HPDE6-E6E7 (cell line): ENCODE data around the gene DDX23.

Experiments
- DNase-seq: peaks from one replicate; pipeline ENCODE4 v3.0.0; 2011; ENCODE audit warnings: missing footprints; ENCODE audit errors: extremely low spot score

Gene DDX23

GRCh38 chr12:48795550-48796455 is 56.2 kb downstream of the DDX23 start:
- peak; percentile 77 for DNase-seq

- DNase-seq = peak; percentile 86
Observed at GRCh38 chr12:48794870-48795269, 57.1 kb downstream of the DDX23 start.

- no peak for DNase-seq
Observed at GRCh38 chr12:48793696-48794095, 58.3 kb downstream of the DDX23 start.

- no peak for DNase-seq
Observed at GRCh38 chr12:48789858-48790326, 62.1 kb downstream of the DDX23 start.

DNA sequence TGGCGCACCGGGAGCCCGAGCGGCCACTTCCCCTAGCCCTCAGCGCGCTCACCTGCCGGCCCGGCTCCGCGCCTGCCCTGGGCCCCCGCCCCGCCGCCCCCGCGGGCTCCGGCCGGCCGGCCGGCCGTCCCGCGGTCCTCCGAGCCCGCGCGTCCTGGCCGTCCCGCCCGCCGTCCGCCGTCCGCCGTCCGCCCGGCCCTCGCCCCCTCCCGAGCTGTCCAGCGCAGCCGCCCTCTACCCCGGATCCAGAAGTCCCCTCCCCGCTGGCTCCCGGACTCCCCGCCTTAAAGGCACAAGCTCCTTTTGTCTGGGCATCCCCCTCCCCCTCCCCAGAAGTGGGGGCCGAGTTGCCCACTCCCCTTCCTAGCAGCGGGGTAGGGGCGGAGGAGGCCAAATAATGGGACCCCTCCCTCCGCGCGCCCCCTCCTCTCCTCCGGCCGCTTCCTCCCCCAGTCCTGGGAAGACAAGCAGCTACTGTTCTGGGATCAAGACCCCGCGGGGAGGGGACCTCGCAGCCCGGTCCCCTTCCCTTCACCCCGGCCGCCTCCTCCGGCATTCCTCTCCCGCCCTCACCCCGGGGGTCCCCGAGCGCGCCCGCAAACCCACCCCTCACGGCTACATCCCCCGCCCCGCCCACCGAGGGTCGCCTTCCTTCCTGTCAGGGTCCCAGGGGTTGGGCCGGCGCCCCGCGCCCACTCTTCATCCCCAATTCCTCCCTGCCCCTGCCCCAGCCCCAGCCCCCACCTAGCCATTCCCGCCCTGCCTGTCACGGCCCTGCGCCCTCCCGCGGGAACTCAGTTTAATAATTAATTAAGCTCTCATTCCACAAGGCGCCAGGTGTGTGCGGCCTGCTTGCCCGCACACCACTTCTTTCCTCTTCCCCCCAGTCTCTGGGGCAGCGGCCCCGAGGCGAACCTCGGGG is 62.8 kb downstream of the DDX23 start, which contains the start of gene ADCY6:
ADCY6 (minus strand) TSS at position 236 of the 922 bp plus-strand sequence. CDS start 5,655 bp downstream, outside the sequence.
- no peak for DNase-seq

DNA sequence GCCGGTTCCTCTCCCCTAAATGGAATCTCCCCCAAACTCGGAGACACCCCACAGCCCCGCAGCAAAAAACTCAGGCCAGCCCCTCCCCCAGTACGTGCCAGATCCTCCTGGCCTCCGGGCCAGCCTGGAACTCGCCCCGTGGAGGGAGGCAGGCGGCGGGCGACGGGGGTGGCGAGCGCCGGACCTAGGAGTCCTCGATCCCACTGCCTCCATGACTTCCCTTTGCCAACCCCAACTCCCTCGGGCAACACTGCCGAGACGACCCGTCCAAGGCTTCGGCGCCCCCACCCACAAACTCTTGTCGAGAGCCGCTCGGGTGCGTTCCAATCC is 63.5 kb downstream of the DDX23 start:
- no peak for DNase-seq

DNA sequence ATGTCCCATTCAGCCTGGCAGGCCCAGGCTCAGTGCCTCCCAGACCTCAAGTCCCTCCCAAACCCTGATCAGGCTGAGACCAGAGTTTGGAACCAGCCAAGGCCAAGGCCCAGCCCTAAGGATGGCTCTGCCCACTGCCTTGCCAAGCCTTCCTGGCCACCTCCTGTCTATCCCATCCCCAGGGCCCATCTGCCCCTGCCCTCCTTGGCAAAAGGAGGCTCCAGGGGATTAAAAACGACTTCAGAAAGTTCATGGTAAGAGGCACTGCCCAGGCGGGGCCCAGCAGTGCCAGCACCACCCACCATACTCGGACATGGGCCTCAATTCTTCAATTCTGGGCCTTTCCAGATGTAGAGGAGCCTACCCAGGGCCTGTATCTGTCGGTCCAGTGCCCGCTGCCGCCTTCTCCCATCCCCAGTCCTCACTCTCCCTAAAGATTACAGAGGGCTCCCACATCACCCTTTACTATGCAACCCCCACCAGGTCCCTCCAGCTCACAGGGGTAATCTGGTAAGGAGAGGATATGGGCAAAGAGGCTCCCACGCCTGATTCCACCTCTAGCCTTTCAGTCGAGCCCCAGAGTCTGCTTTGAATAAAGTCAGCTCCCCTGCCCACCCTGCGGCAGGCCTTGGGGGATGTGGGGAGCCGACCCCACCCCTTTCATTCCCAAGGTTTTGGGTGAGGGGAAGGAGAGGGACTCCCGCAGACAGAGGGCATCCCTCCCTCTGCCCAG is 64.0 kb downstream of the DDX23 start:
- no peak for DNase-seq

GRCh38 chr12:48786591-48787544 is 65.1 kb downstream of the DDX23 start:
- DNase-seq = no peak

DNA sequence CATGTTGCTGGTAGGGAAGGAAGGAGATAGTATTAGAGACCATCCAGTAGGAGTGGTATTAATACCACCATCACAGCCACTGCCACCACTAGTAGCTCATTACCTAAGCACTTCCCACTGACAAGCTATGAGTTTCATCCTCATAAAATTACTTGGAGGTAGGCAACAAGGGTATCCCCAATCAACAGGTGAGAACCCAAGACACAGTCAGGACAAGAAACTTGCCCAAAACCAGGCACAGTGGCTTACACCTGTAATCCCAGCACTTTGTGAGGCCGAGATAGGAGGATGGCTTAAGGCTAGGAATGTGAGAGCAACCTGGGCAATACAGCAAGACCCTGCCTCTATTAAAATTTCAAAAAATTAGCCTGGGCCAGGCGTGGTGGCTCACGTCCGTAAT is 68.5 kb downstream of the DDX23 start:
- DNase-seq = no peak

DNA sequence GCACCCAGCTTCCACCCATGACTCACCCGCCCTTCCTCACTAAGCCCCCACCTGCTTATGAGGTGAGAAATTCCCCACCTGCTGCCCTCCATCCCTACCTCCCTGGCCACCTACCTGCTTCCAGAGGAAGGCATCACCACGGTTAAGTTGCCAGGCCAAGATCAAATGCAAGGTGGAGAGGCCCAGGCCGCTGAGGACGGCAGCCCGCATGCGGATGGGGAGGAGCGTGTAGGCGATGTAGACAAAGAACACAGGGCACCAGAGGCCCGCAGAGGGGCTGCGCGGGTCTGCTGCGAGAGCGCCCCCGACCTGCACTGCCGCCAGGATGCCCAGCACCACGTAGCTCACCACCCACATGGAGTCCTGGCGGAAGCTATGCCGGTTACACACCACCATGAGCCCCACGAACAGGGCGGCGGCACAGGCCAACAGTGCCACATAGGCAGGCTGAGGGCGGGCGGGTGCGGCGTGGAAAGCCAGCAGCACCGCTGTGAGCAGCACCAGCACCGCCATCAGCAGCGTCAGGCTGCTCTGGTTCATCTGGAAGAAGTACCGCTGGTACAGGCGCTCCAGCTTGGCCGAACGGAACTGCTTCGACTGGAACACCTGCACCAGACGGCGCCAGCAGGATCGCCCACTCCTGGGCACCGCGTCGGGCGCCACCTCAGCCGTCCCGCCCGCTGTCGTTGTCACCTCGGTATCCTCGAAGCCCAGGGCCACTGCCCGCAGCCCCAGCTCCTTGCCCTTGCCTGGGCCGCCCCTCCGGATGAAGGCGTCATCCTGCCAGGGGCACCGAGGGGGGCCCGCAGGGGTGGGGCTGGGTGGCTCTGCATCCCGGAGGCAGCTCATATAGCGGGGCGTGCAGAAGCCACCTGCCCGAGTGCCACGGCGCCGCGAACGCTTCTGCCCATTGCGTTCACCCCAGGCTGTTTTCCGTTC is 69.2 kb downstream of the DDX23 start:
- no peak for DNase-seq

DNA sequence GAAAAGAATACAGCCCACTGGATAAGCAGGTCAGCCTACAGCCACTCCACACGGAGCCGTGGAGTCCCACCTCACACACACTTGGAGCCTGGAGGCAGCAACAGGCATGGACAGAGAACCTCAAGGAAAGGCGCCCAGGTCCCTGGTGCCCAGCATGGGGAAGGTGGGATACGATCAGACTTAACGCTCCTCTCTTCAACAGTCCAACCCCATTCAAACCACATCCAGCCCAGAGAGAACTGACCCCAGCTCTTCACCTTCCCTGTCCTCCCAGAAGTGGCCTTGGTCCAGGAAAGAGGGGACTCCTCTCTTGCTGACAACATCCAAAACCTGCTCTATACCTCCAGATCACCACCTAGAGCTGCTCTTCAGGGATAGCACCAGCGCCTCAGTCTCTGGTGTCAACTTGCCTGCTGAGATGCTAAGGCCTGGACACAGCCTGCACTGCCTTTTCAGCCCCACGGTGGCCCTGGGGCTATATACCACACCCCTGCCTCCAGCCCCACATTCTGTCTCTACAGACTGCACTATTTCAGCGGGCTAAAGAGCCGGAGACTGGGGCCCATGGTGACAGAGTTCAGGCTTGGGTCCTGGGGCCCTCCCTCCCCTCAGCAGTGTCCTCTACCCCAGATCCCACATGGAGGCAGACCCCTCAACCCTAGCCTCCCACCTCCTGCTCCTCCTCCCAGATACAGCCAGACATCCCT is 70.1 kb downstream of the DDX23 start:
- DNase-seq = no peak

DNA sequence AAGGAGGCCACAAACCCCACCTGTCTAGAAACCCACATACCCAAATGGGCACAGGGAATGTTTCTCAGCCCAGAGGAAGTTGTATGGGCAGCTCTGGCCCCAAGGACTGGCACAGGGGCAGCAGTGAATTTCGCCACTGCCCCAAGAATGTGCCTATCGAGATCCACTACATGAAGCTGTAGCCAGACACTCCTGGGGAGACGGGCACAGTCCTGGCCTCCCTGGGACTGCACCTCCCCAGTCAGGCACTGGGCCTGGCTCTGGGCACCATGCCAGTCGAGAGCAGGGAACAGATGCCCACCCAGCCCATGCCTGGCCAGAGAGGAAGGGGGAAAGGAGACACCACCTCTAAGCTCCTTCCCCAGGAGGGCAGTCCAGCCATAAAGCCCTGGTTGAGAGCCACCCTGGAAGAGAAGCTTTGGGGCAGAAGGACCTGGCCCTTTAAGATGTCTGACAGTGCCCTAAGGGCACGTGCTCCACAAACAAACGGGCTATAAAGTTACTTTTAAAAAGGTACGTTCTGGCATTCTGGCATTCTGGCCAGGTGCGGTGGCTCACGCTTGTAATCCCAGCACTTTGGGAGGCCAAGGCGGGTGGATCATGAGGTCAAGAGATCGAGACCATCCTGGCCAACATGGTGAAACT is 71.5 kb downstream of the DDX23 start:
- DNase-seq = no peak

DNA sequence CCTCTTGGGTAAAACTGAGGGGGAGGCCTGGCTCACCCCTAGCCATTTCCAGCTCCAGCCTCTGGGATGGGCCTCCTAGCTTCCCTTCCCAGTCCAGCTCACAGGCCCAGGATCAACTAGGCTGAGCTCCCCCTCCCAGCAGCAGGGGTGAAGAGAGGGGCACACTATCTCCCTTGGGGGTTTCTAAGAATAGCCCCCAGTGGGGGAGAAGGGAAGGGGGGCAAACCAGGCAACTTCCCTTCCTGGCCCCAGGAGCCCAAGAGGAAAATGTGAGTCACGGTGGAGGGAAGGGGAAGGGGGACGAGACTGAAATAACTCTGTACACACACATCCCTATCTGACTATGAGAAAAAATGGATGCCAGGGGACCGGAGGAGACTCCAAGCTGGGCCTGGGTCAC is 72.1 kb downstream of the DDX23 start:
- DNase-seq = no peak
